GM21737 (cell line): ENCODE data around the gene OR2AJ1.
A peak's percentile ranks its signal among the peaks of the same experiment; 100 is the strongest.

Source experiments
- ATAC-seq: cut with Tn5 transposase; IDR thresholded peaks from one replicate; pipeline ENCODE4 v1.9.1; 2021; ENCODE audit warnings: mild to moderate bottlenecking, moderate library complexity; ENCODE audit not compliant: unreplicated experiment

Gene OR2AJ1

DNA sequence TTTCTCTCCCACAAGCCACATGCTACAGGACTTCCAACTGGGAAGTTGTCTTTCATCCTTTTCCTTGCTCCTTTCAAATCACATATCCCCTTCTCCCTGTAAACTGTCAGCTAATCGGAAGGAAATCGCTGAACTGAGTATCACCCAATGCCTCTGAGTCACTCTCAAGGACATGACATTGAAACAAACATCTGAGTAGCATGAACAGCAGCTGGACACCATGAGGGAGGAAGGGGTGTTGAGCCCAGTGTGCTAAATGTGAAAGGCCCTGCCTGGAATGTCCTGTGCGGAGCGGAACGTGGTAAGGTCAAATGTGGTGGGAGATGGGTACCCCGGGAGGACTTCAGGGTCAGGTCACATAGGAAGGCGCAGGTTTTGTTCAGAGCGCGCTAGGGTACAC, at the start of gene OR2AJ1:
TSS of gene OR2AJ1 (plus strand) at position 22 of the 400 bp plus-strand sequence. CDS start 8,880 bp downstream, outside the sequence.
- no peak for ATAC-seq

DNA sequence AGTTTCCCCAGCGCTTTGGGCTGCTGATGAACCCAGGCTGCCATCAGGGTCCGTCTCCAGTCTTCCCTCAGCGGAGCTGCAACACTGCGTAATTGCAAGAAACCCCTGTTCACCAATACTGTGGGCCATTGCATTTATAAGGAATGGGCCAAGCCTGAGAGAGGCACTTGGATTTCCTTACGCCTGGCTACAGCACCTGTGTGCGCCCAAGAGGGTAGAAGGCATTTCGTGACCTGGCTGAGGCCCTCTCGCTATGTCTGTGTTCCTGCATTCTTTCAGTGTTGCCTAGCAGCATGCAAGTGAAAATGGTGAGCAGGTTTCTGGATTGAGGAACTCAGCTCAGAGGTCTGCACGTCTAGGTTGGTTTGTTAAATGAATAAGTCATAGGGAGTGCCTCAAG, 41.3 kb upstream of the OR2AJ1 start:
- no peak for ATAC-seq

GRCh38 chr1:247884797-247885413, 39.8 kb upstream of the OR2AJ1 start:
- no peak for ATAC-seq

GRCh38 chr1:247895163-247895637, 29.5 kb upstream of the OR2AJ1 start, which contains the start of gene OR2W3:
OR2W3 (plus strand) TSS chr1:247895587; CDS start chr1:247895587, 0 bp downstream.
- no peak for ATAC-seq

GRCh38 chr1:247895976-247896375, 28.7 kb upstream of the OR2AJ1 start:
- ATAC-seq: no peak

- no peak for ATAC-seq
Observed at GRCh38 chr1:247904122-247904521, 20.6 kb upstream of the OR2AJ1 start.

- no peak for ATAC-seq
Observed at GRCh38 chr1:247905181-247905580, 19.5 kb upstream of the OR2AJ1 start.

- no peak for ATAC-seq
Observed at GRCh38 chr1:247905910-247906503, 18.7 kb upstream of the OR2AJ1 start.

- ATAC-seq: no peak
Observed at GRCh38 chr1:247906504-247907047, 18.1 kb upstream of the OR2AJ1 start.

DNA sequence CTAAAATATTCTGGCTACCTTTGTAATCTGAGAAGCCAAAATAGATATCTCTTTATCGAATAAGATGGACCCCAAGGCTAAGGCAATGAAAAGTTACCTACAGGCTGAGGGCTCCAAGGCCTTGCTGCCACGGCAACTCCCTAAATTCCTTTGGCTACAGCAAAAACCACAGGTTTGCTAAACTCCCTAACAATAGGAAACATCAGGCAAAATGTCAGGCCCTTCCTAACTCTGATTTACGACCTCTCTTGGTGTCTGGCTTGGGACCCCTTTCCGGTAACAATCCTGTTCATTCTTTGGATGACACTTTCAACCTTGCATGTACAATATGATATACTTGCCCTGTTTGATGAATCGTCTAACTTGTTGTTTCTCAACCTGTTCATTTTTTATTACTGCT, 15.9 kb upstream of the OR2AJ1 start:
- no peak for ATAC-seq

DNA sequence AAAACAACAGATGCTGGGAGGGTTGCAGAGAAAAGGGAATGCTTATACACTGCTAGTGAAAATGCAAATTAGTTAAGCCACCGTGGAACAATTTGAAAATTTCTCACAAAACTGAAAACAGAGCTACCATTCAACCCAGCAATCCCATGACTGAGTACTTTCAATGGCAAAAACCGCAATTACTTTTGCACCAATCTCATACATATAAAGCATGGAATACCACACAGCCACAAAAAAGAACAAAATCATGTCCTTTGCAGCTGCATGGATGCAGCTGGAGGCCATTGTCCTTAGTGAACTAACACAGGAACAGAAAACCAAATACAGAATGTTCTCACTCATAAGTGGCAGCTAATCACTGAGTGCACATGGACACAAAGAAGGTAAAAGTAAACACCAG, 10.9 kb upstream of the OR2AJ1 start:
- ATAC-seq: no peak

GRCh38 chr1:247914941-247915662, 9.6 kb upstream of the OR2AJ1 start:
- no peak for ATAC-seq

GRCh38 chr1:247919952-247920351, 4.7 kb upstream of the OR2AJ1 start, which contains the start of gene OR2T8:
OR2T8 (plus strand) TSS chr1:247920252; CDS start chr1:247921018, 766 bp downstream.
- ATAC-seq: no peak

- no peak for ATAC-seq
Observed at GRCh38 chr1:247923941-247924340, 748 bp upstream of the OR2AJ1 start.

DNA sequence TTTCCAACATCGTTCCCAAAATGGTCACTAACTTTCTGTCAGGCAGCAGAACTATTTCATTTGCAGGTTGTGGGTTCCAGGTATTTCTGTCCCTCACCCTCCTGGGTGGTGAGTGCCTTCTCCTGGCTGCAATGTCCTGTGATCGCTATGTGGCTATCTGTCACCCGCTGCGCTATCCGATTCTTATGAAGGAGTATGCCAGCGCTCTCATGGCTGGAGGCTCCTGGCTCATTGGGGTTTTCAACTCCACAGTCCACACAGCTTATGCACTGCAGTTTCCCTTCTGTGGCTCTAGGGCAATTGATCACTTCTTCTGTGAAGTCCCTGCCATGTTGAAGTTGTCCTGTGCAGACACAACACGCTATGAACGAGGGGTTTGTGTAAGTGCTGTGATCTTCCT, 9.3 kb downstream of the OR2AJ1 start:
- no peak for ATAC-seq

DNA sequence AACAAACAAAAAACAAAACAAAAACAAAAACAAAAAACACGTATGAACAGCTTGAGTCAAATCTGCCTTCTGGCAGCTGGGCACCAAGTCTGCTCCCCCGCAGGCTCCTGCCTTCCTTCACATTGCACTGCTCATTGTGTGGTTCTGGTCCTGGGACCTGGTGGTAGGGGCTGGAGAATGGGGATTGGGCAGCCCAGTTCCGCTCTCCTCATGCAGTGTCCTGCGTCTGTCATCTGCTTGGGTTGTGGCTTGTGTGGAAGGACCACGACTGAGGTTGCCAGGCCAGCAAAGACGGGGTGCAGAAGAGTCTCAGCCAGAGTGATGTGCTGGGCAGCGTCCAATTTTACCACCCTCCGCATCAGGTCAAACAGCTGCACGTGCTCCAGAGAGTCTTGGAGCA, 11.1 kb downstream of the OR2AJ1 start:
- ATAC-seq: no peak

DNA sequence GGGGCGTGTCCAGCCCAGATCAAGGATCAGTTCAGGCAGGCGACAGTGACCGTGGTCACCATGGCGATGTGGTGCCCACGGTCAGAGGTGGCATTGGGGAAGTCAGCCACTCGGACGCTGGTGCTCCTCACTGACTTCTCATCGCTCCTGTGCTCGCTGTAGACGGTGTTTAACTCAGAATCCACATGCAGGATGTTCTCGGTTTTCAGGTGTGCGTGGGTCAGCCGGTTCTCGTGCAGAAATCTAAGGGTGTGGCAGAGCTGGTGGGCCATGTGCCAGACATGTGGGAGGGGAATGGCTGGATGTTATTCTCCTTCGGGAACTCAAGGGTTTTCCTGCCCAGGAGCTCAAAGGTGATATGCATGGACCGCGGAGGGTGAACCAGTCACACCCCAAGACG, 11.7 kb downstream of the OR2AJ1 start:
- ATAC-seq: no peak

GRCh38 chr1:247936965-247937734, 12.5 kb downstream of the OR2AJ1 start:
- ATAC-seq: peak; percentile 100

DNA sequence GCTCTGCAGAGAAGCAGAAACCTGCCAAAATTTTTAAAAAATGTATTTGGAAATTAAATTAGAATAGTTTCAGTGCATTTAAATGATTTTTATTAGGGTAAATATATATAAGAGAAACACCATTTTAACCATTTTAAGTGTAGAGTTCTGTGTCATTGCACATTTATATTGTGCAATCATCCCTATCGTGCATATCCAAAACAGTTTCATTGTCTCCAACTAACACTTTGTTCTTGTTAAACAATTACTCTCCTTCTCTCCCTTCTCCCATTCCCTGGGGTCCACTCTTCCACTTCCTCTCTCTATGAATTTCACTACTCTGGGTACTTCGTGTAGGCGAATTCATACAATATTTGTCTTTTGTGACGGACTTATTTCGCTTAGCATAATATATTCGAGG, 17.9 kb downstream of the OR2AJ1 start:
- ATAC-seq: no peak

GRCh38 chr1:247948558-247948957, 23.9 kb downstream of the OR2AJ1 start, which contains the start of gene OR2L8:
OR2L8 (plus strand) TSS chr1:247948858; CDS start chr1:247948858, 0 bp downstream.
- ATAC-seq: no peak

- ATAC-seq: no peak
Observed at GRCh38 chr1:247953408-247953807, 28.7 kb downstream of the OR2AJ1 start.
